ENCODE measurements around the gene MACROD2. TPM values are rescaled to one million over a fixed set of nuclear protein-coding genes. Genes with fewer than 3 reads are reported as not detected.

Gene MACROD2
- total RNA-seq, 1 donor = 0.81 TPM

DNA sequence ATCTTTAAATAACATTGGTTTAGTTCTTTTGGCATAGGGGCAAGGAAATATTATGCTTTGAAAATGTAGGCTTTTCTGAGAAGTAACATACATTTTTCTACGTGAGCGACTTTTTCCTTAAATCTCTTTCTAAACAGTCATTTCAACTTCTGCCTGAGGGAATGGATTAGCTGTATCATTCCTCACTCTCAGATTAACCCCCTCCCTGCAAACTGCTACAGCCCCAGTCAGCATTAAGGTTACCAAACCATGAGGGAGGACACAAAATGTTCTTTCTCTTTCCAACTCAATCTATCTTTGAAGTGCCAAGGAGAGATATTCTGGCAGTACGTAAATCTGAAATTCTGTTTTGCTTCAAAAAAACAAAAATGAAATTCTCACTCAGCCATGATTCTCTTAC, 573.4 kb downstream of the MACROD2 start:
- DNase-seq (ENCODE audit: low read depth in 2 of 3, low spot score in 2 of 3) = no peak

- DNase-seq (ENCODE audit: low read depth in 2 of 3, low spot score in 2 of 3) = no peak
These were observed 574.3 kb downstream of the MACROD2 start for GRCh38 chr20:14569641-14570040.

GRCh38 chr20:14570811-14571210, 575.5 kb downstream of the MACROD2 start:
- DNase-seq (ENCODE audit: low read depth in 2 of 3, low spot score in 2 of 3) = no peak

DNA sequence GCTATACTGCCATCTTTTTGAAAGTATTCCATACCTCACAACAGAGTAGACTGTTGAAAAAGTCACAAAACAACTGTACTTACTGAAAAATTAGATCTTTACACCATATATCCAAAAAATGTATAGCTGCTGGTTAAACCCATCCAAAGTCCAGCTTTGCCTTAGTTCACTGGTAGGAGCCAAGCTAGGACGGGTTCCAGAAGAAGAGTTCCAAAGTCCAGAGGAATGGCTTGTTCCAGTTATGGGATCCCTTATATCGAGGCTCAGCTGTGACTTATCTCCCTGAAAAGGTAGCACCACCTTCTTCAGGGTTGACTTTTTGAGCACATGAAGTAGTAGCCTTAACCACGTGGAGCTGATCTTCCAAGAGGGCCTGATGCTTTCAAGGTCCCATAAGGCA, 578.4 kb downstream of the MACROD2 start:
- no peak for DNase-seq (ENCODE audit: low read depth in 2 of 3, low spot score in 2 of 3)

GRCh38 chr20:14576196-14576877, 581.0 kb downstream of the MACROD2 start:
- DNase-seq (ENCODE audit: low read depth in 2 of 3, low spot score in 2 of 3) = no peak

GRCh38 chr20:14580418-14581074, 585.2 kb downstream of the MACROD2 start:
- DNase-seq (ENCODE audit: low read depth in 2 of 3, low spot score in 2 of 3) = no peak

DNA sequence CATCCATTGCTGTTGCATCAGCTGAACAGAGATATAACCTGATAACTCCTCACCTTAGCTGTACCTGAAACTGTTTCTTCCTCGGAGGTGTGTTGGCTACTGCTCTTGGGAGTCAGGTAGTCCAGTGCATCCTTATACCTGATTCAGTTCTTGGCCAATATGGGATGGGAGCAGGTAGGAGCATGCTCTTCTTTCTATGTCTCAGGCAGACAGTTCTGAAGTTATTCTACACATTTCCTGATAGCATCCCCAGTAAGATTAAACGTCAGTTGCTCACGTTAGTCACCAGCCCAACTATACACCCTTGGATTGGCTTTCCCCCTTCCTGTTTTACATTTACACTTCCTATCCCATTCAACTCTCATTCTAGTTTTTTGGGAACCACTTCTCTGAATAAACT, 586.4 kb downstream of the MACROD2 start:
- DNase-seq (ENCODE audit: low read depth in 2 of 3, low spot score in 2 of 3) = no peak

DNA sequence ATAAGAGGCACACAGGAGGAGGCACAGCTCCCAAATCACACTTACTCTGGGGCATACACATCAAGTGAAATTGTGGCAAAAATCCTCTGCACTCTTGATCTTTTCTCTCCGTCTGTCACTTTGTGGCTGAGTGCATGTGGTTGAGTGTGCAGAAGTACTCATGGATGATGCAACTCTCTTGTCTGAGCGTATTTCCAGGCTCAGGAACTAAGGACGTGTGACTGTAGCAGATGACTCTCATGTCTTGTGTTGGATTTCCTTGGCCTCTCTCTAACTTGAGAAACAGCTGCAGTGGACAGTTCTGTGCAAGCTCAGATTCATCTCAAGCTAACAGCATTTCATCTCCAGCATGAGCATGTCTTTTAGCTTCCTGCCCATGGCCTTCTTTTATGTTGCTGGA, 587.5 kb downstream of the MACROD2 start:
- DNase-seq (ENCODE audit: low read depth in 2 of 3, low spot score in 2 of 3) = no peak

- no peak for DNase-seq (ENCODE audit: low read depth in 2 of 3, low spot score in 2 of 3)
These were observed 588.1 kb downstream of the MACROD2 start for GRCh38 chr20:14583413-14583812.

- no peak for DNase-seq (ENCODE audit: low read depth in 2 of 3, low spot score in 2 of 3)
These were observed 594.1 kb downstream of the MACROD2 start for GRCh38 chr20:14589383-14589782.

- no peak for DNase-seq (ENCODE audit: low read depth in 2 of 3, low spot score in 2 of 3)
These were observed 599.7 kb downstream of the MACROD2 start for GRCh38 chr20:14595051-14595450.

DNA sequence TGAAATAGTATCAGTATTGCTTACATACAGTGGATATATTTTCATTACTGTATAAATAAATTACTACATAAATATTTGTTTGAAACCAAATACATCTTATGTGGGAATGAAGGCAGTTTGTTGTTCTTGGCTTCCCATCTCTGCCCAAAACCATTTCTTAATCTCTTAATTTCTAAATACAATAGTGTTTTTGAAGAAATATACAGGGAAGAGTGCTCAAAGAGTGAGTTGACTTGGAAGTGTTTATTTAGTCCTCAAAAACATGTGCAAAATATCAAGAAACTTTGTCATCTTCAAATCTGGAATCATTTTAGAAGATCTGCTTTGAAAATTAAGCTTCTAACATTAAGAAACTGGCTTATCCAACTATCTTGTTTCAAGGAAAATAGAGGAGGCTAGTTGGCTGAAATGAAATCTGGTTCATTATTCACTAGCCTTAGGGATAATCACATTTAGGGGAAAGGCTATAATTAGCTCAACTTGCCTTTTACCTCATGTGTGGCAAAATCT, 601.9 kb downstream of the MACROD2 start:
- DNase-seq (ENCODE audit: low read depth in 2 of 3, low spot score in 2 of 3) = no peak

- DNase-seq (ENCODE audit: low read depth in 2 of 3, low spot score in 2 of 3) = no peak
These were observed 604.3 kb downstream of the MACROD2 start for GRCh38 chr20:14599613-14600012.

- DNase-seq (ENCODE audit: low read depth in 2 of 3, low spot score in 2 of 3) = no peak
These were observed 605.2 kb downstream of the MACROD2 start for GRCh38 chr20:14600527-14600926.

- no peak for DNase-seq (ENCODE audit: low read depth in 2 of 3, low spot score in 2 of 3)
These were observed 608.8 kb downstream of the MACROD2 start for GRCh38 chr20:14604143-14604542.

DNA sequence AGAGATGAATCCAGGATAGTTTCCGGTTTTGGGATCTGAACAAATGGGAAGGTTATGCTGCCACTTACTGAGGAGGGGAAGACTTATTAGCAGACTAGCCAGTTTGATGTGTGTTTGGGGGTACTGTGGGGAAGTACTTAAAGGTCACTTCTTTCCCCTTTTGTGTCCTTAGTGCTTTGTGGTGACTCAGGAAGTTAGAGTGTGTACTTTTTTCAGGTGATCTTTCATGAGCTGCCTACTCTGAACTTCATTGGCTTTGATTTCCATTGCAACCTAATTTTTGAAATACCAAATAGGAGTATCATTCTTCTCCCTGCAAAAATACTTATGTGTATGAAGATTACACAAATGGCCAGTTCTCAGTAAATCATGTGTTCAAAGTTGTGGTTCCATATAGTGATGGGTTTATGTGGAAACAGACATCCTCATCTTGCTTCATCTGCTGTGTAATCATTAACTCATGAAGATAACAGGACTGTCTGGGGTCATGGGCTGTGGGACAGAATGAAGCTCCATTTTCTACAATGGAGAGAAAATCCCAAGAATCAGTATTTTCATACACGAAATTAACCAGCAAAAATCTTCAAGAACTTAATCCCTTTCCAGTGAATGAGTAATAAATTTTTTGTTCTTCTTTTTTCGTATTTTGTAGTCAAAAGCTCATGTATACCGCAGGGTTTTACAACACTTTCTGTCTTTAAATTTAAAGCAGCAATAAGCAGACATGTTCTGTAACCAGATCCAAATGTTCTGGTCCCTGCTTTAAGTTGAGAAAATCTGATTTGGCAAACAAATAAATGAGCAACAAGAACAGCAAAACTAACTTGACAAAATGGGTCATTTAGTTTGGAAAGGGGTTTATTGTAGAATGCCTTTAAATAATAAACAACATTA, 614.3 kb downstream of the MACROD2 start:
- DNase-seq (ENCODE audit: low read depth in 2 of 3, low spot score in 2 of 3) = no peak

DNA sequence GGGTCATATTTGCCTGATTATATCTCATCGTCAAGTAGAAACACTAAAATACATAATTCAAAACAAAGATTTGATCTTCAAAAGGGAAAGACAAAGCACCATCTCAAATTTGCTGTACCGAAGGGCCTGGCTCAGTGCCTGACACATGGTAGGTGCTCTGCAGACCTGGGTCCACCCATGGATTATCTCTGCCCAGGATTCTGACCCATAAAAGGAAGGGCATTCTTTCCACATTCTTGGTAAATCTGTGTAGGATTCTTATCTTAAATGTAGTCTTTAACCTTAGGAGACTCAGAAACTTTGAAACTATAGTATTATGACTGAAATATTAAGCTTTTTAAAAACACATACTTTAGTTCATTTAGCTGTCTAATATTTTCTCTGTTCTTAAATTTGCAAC, 616.2 kb downstream of the MACROD2 start:
- DNase-seq (ENCODE audit: low read depth in 2 of 3, low spot score in 2 of 3) = no peak

DNA sequence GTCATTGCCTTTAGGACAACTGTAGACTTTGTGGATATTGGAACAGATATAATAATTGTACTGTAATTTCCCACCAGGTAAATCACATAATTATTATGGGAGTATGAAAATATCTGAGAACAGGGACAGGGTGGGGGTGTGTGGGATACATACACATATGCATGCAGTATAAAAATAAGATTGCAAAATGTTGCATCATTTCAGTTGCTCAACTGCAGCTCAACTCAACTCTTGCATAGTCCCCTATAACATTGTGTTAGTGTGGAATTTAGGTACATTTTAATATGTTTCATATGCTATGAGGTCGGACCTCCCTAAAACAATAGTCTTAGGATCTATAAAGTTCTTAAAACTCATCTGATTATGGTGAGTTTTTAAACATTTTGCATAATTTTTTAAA, 617.1 kb downstream of the MACROD2 start:
- DNase-seq (ENCODE audit: low read depth in 2 of 3, low spot score in 2 of 3) = no peak

DNA sequence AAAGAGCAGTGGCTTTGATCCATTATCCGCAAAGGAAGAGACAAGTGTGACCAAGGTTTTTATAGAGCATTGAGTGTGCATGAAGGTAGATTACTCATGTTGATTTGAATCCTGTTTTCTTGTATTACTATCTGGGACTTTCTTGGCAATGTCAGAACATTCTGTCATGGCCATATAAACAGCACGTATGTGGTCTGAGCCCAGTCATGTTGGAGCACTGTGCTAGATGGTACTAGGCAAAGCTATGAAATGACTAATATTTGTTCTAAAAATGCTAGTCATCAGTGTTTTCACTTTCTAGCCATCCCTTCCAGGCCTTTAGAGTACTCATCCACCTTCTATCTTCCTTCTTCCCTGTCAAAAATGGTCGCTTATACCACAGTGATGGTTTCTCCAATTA, 620.7 kb downstream of the MACROD2 start:
- no peak for DNase-seq (ENCODE audit: low read depth in 2 of 3, low spot score in 2 of 3)

DNA sequence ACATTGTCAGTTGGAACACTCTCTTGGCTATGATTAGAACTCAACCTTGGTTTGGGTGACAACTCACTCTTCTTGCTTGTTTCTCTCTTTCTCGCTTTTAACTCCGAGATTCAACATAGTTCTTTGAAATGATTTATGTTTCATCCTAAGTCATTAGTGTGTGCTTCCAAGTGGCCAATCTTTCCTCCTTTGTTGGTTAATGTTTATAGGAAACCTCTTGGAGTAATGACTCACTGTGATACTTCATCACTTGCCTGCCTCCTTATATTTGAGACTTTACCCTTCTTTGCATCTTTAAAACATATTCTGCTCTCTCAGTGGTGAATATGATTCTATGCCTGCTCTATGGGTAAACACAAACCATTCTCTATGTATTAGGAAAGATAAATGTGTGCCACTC, 621.8 kb downstream of the MACROD2 start:
- DNase-seq (ENCODE audit: low read depth in 2 of 3, low spot score in 2 of 3) = no peak

DNA sequence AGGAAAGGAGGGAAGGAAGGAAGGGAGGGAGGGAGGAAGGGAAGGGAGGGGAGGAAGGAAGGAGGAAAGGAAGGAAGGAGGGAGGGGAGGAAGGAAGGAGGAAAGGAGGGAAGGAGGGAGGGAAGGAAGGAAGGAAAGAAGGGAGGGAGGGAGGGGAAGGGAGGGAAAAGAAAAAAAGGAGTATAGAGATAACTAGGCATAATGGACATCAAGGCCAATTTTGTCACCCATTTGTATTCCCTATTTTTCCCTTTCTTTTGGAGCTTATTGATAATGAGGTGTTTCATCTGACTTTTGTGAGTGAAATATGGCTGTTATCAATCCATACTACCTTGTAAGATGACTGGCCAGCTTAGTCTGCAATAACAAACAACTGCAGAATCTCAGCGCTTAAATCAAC, 624.1 kb downstream of the MACROD2 start:
- DNase-seq (ENCODE audit: low read depth in 2 of 3, low spot score in 2 of 3) = no peak

Data from hematopoietic multipotent progenitor cell (in vitro differentiated cells).